NCI-H748 treated with DMSO at 0.1 percent for 48 hours (cell line): ENCODE data around the gene AK2.
"Not testable (repeated sequence)": the region's sequence is repeated elsewhere in the genome, so short reads cannot be mapped to it uniquely, and the experiment has no call there.

Experiments
- DNase-seq: peaks from one replicate; lab custom pipeline; 2025; lab: John Stamatoyannopoulos, UW

Gene AK2

GRCh38 chr1:32998997-32999396 is 37.7 kb downstream of the AK2 start:
- no peak for DNase-seq

GRCh38 chr1:32998064-32998463 is 38.6 kb downstream of the AK2 start:
- no peak for DNase-seq

- no peak for DNase-seq
These were observed 39.2 kb downstream of the AK2 start for GRCh38 chr1:32997381-32997891.

GRCh38 chr1:32993324-32993636 is 43.4 kb downstream of the AK2 start:
- not testable (repeated sequence) for DNase-seq

- no peak for DNase-seq
These were observed 44.0 kb downstream of the AK2 start for GRCh38 chr1:32992489-32993323.

- DNase-seq: no peak
These were observed 44.7 kb downstream of the AK2 start for GRCh38 chr1:32991819-32992488.

GRCh38 chr1:32991386-32991785 is 45.3 kb downstream of the AK2 start:
- no peak for DNase-seq

- DNase-seq: no peak
These were observed 45.8 kb downstream of the AK2 start for GRCh38 chr1:32990887-32991286.

GRCh38 chr1:32989160-32990050 is 47.3 kb downstream of the AK2 start:
- DNase-seq: no peak

GRCh38 chr1:32988665-32989064 is 48.0 kb downstream of the AK2 start:
- DNase-seq: no peak

GRCh38 chr1:32985226-32985625 is 51.5 kb downstream of the AK2 start:
- no peak for DNase-seq

GRCh38 chr1:32984455-32985171 is 52.1 kb downstream of the AK2 start:
- no peak for DNase-seq

GRCh38 chr1:32984090-32984454 is 52.6 kb downstream of the AK2 start:
- no peak for DNase-seq

GRCh38 chr1:32983020-32983419 is 53.7 kb downstream of the AK2 start:
- no peak for DNase-seq

- no peak for DNase-seq
These were observed 55.4 kb downstream of the AK2 start for GRCh38 chr1:32981003-32981901.

GRCh38 chr1:32980080-32980479 is 56.6 kb downstream of the AK2 start:
- no peak for DNase-seq

- no peak for DNase-seq
These were observed 57.8 kb downstream of the AK2 start for GRCh38 chr1:32978854-32979253.

- DNase-seq: no peak
These were observed 59.1 kb downstream of the AK2 start for GRCh38 chr1:32977546-32978087.

GRCh38 chr1:32975055-32975454 is 61.6 kb downstream of the AK2 start:
- DNase-seq: not testable (repeated sequence)

- not testable (repeated sequence) for DNase-seq
These were observed 63.2 kb downstream of the AK2 start for GRCh38 chr1:32973458-32973857.
